Esophagus muscularis mucosa (tissue), 4 donors: ENCODE measurements around the gene BAIAP2L1.

Experiments used
- EP300 ChIP-seq: sonication (generic); formaldehyde crosslinking; IDR thresholded peaks from one replicate; pipeline ENCODE4 v1.6.1; 2017; ENCODE audit warnings: antibody characterized with exemption
- POLR2A ChIP-seq: fragments of 450-650 bp; IDR thresholded peaks from one replicate; pipeline ENCODE4 v1.6.1; 2017; ENCODE audit warnings: antibody characterized with exemption, moderate library complexity, mild to moderate bottlenecking, low read depth
- POLR2AphosphoS5 ChIP-seq, 2 donors: sonication (generic); formaldehyde crosslinking; IDR thresholded peaks; one replicate each; pipeline ENCODE4 v1.6.1; 2017; ENCODE audit warnings: antibody characterized with exemption in 2 of 2
- TF ChIP-seq, protein P1 (sequence below), 3 experiments: fragments of 200-600 bp in 2 of 3; fragments of 450-650 bp in 1 of 3; sonication (generic) in 2 of 3; IDR thresholded peaks; one replicate each; pipeline ENCODE4 v1.5.1; 2017 to 2019; ENCODE audit warnings: antibody characterized with exemption in 3 of 3, mild to moderate bottlenecking in 2 of 3, moderate library complexity in 1 of 3

DNA sequence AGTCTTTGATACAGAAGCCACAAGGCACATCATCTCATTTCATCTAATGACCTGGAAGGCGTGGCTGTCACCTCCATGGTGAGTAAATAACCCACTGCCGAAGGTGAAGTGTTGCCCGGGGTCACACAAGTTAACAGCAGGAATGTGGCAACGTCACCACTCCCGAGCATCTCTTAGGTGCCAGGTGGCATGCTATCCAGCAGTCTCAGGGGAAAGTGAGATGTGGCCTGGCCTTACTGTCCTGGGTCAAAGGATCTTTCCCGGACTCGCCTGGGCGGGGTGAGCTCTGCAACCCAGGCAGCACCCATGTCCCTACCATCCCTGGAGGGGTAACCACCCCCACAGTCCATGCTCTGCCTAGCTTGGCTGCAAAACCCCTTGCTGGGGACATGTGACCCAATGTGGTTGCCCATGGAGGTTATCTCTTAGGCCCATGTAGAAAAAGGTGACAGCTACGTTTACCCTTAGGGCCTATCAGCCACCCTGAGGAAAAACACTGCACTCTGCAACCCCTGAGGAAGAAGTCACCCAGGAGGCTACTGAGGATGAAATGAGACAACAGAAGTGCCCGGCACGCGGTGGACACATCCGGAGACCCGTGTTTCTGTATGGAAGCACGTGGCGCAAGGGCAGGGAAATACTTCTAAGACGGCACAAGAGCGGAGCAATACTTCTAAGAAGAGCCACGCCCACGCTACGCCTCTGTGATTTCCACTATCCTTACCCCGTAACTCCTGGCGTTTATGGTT, 52.0 kb downstream of the BAIAP2L1 start:
- TF ChIP-seq POLR2AphosphoS5 (IDR thresholded peaks at IDR 0.05): no peak
- TF ChIP-seq, protein P1, sequence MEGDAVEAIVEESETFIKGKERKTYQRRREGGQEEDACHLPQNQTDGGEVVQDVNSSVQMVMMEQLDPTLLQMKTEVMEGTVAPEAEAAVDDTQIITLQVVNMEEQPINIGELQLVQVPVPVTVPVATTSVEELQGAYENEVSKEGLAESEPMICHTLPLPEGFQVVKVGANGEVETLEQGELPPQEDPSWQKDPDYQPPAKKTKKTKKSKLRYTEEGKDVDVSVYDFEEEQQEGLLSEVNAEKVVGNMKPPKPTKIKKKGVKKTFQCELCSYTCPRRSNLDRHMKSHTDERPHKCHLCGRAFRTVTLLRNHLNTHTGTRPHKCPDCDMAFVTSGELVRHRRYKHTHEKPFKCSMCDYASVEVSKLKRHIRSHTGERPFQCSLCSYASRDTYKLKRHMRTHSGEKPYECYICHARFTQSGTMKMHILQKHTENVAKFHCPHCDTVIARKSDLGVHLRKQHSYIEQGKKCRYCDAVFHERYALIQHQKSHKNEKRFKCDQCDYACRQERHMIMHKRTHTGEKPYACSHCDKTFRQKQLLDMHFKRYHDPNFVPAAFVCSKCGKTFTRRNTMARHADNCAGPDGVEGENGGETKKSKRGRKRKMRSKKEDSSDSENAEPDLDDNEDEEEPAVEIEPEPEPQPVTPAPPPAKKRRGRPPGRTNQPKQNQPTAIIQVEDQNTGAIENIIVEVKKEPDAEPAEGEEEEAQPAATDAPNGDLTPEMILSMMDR (IDR thresholded peaks at IDR 0.05): no peak
- TF ChIP-seq POLR2A: no peak
- TF ChIP-seq EP300: no peak
